ENCODE measurements around the gene COMT.

DNA sequence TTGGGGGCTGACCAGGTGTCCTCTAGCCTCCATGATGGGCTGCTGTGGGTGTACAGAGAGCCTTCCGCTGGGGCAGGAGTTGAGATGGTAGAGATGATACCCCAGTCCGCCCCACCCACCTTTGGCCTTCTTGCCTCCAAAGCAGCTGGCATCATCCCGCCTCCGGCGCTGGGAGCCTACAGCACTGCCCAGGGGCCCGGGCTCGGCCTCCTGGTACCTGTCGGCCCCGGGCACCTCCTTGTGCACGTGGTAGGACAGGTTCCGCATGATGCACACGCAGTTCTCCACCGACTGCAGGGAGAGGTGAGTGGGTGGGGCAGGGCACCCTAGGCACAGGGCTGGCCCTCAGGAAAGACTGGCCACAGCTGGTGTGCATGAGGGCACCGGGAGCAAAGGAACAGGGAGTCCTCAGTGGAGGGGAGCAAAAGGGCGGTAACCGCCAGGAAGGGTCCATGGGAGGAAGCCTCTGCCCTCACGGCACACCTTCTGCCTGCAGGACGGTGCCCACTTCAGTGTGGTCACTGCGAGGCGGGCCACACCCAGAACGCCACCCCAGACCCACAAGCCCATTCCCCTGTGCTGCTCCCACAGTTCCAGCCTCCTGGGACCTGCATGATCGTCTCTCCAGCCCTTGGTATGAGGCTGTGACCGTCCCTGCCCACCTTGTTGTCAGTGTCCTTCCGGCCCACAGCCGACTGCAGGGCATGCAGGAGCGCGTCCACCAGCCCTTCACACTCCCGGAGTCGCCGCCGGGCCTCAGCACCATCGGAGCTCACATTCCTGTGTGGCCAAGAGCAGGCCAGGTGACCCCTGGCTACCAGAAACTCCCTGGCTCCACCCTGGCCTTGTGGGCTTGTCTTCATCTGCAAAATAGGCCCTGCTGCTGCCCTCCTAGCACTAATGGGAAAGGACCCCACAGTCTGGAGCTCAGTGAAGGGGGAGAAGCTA is 36.0 kb downstream of the COMT start:
- TF ChIP-seq, protein P1, sequence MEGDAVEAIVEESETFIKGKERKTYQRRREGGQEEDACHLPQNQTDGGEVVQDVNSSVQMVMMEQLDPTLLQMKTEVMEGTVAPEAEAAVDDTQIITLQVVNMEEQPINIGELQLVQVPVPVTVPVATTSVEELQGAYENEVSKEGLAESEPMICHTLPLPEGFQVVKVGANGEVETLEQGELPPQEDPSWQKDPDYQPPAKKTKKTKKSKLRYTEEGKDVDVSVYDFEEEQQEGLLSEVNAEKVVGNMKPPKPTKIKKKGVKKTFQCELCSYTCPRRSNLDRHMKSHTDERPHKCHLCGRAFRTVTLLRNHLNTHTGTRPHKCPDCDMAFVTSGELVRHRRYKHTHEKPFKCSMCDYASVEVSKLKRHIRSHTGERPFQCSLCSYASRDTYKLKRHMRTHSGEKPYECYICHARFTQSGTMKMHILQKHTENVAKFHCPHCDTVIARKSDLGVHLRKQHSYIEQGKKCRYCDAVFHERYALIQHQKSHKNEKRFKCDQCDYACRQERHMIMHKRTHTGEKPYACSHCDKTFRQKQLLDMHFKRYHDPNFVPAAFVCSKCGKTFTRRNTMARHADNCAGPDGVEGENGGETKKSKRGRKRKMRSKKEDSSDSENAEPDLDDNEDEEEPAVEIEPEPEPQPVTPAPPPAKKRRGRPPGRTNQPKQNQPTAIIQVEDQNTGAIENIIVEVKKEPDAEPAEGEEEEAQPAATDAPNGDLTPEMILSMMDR (IDR thresholded peaks at IDR 0.05): no peak
- TF ChIP-seq POLR2AphosphoS5 (IDR thresholded peaks at IDR 0.05; ENCODE audit: low read depth, low read length) (no peak), TCF7L2 (IDR thresholded peaks at IDR 0.05; ENCODE audit: low read depth, low read length) (no peak)
- TF ChIP-seq, protein P2, sequence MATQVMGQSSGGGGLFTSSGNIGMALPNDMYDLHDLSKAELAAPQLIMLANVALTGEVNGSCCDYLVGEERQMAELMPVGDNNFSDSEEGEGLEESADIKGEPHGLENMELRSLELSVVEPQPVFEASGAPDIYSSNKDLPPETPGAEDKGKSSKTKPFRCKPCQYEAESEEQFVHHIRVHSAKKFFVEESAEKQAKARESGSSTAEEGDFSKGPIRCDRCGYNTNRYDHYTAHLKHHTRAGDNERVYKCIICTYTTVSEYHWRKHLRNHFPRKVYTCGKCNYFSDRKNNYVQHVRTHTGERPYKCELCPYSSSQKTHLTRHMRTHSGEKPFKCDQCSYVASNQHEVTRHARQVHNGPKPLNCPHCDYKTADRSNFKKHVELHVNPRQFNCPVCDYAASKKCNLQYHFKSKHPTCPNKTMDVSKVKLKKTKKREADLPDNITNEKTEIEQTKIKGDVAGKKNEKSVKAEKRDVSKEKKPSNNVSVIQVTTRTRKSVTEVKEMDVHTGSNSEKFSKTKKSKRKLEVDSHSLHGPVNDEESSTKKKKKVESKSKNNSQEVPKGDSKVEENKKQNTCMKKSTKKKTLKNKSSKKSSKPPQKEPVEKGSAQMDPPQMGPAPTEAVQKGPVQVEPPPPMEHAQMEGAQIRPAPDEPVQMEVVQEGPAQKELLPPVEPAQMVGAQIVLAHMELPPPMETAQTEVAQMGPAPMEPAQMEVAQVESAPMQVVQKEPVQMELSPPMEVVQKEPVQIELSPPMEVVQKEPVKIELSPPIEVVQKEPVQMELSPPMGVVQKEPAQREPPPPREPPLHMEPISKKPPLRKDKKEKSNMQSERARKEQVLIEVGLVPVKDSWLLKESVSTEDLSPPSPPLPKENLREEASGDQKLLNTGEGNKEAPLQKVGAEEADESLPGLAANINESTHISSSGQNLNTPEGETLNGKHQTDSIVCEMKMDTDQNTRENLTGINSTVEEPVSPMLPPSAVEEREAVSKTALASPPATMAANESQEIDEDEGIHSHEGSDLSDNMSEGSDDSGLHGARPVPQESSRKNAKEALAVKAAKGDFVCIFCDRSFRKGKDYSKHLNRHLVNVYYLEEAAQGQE (IDR thresholded peaks at IDR 0.05; ENCODE audit: insufficient read depth in 1 of 2, low read depth in 2 of 2, low read length in 1 of 2): no peak

All from Panc1 (cell line).